PC-9 (cell line): Measurements from ENCODE around the gene GLI1.

Experiments used
- CTCF ChIP-seq: fragments of 200-600 bp; sonication (generic); conservative IDR thresholded peaks from 2 replicates; pipeline ENCODE4 v1.6.1; 2017; ENCODE audit warnings: mixed run types, antibody characterized with exemption, mild to moderate bottlenecking, moderate library complexity
- EZH2 ChIP-seq: fragments of 200-600 bp; sonication (generic); IDR thresholded peaks from 2 replicates; pipeline ENCODE4 v1.8.0; 2017; ENCODE audit warnings: antibody characterized with exemption, low read depth

DNA sequence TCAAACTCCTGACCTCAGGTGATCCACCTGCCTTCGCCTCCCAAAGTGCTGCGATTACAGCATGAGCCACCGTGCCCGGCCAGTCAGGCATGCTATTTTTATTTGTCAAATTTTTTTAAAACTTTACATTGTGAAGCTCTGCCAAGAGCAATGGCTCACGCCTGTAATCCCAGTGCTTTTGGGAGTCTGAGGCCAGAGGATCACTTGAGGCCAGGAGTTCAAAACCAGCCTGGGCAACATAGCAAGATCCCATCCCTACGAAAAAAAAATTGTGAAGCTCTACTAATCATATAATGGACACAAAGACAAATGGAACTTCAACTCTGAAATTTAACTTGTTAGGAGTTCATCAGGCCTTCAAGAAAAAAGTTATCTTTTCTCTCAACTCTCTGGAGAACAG is 30.6 kb upstream of the GLI1 start:
- TF ChIP-seq CTCF: no peak
- TF ChIP-seq EZH2: no peak
